Upper lobe of left lung (tissue), 4 donors: Measurements from ENCODE around the gene RBFA.

ENCODE experiments used
- CTCF ChIP-seq, 6 experiments: fragments of 450-650 bp in 4 of 6; fragments of 200-600 bp in 2 of 6; sonication (generic) in 2 of 6; IDR thresholded peaks; one replicate each; pipeline ENCODE4 v1.5.1; 2016 to 2019; ENCODE audit warnings: antibody characterized with exemption in 6 of 6
- EP300 ChIP-seq, 4 donors: sonication (generic); formaldehyde crosslinking; IDR thresholded peaks; one replicate each; pipeline ENCODE4 v1.5.1; 2017; ENCODE audit warnings: antibody characterized with exemption in 4 of 4, control low read depth in 2 of 4
- POLR2A ChIP-seq, 4 donors: fragments of 450-650 bp; IDR thresholded peaks; one replicate each; pipeline ENCODE4 v1.5.1; 2016 to 2017; ENCODE audit warnings: antibody characterized with exemption in 4 of 4, mild to moderate bottlenecking in 2 of 4
- POLR2AphosphoS5 ChIP-seq, 2 donors: sonication (generic); formaldehyde crosslinking; IDR thresholded peaks; one replicate each; pipeline ENCODE4 v1.5.1; 2017; ENCODE audit warnings: antibody characterized with exemption in 2 of 2

- TF ChIP-seq CTCF (IDR thresholded peaks at IDR 0.05) (no peak), POLR2AphosphoS5 (IDR thresholded peaks at IDR 0.05) (no peak), POLR2A (IDR thresholded peaks at IDR 0.05) (no peak), EP300 (IDR thresholded peaks at IDR 0.05) (no peak)
These were observed 43.6 kb downstream of the RBFA start for GRCh38 chr18:80077873-80078272.
